IMR-90 (cell line): ENCODE results near the gene MAGI2. TPM values are rescaled to one million over a fixed set of nuclear protein-coding genes. Genes with fewer than 3 reads are reported as not detected.

ENCODE experiments used
- ATAC-seq: fragments of 200-7000 bp; cut with Tn5 transposase; 2 replicates; pipeline ENCODE4 v1.9.1; 2020; ENCODE audit warnings: low read depth, mild to moderate bottlenecking, moderate library complexity
- BruUV-seq: library from RNA; stranded (reverse); fragments of 400-500 nt; replicated peaks from 2 replicates; lab custom pipeline; 2021; lab: Mats Ljungman, UMichigan
- CTCF ChIA-PET: fragments of 300-600 bp; formaldehyde crosslinking; extraction: SDS; loops from one replicate; lab custom pipeline; 2021; ENCODE audit warnings: antibody characterized with exemption; lab: Yijun Ruan, JAX
- POLR2A ChIA-PET: fragments of 300-600 bp; sonication (Branson Sonifier 250); formaldehyde crosslinking; loops from one replicate; lab custom pipeline; 2022; ENCODE audit warnings: antibody characterized with exemption; ENCODE audit not compliant: unreplicated experiment; lab: Charles Lee
- DNase-seq: peaks from one replicate; pipeline ENCODE4 v3.0.0; 2013
- H2AFZ ChIP-seq: replicated peaks from 2 replicates; pipeline ENCODE3; 2013; ENCODE audit warnings: low read length, mild to moderate bottlenecking; ENCODE audit not compliant: poor library complexity
- H2AK5ac ChIP-seq: 2 replicates; pipeline ENCODE4 v1.6.1; 2013; ENCODE audit warnings: low read depth, low read length, inconsistent platforms
- H2AK9ac ChIP-seq: replicated peaks from 2 replicates; pipeline ENCODE3; 2013; ENCODE audit warnings: mild to moderate bottlenecking, low read depth, low read length, moderate library complexity; ENCODE audit not compliant: poor library complexity
- H2BK120ac ChIP-seq: 2 replicates; pipeline ENCODE4 v1.6.1; 2013; ENCODE audit warnings: low read depth, low read length, inconsistent platforms
- H2BK15ac ChIP-seq: 3 replicates; pipeline ENCODE4 v1.6.1; 2013; ENCODE audit warnings: low read depth, low read length, inconsistent platforms
- H2BK20ac ChIP-seq: 2 replicates; pipeline ENCODE4 v1.6.1; 2013; ENCODE audit warnings: low read depth, mild to moderate bottlenecking, inconsistent platforms, low read length, moderate library complexity
- H2BK5ac ChIP-seq: 2 replicates; pipeline ENCODE4 v1.6.1; 2013; ENCODE audit warnings: mild to moderate bottlenecking, low read depth, low read length, inconsistent platforms; ENCODE audit not compliant: poor library complexity, severe bottlenecking
- H3K14ac ChIP-seq: replicated peaks from 2 replicates; pipeline ENCODE4 v1.6.1; 2013; ENCODE audit warnings: low read depth, low read length, inconsistent platforms
- H3K18ac ChIP-seq: 2 replicates; pipeline ENCODE4 v1.6.1; 2013; ENCODE audit warnings: low read depth, low read length, control low read depth
- H3K23ac ChIP-seq: 2 replicates; pipeline ENCODE4 v1.6.1; 2013; ENCODE audit warnings: low read depth, low read length, inconsistent platforms
- H3K27ac ChIP-seq: 2 replicates; pipeline ENCODE4 v1.5.1; 2013; ENCODE audit warnings: mild to moderate bottlenecking, control low read depth, low read length; ENCODE audit not compliant: insufficient read depth
- H3K27me3 ChIP-seq: 2 replicates; pipeline ENCODE4 v1.6.1; 2013; ENCODE audit warnings: low read length; ENCODE audit not compliant: control insufficient read depth, insufficient read depth
- H3K36me3 ChIP-seq: 2 replicates; pipeline ENCODE4 v1.6.1; 2013; ENCODE audit warnings: low read length, mixed read lengths; ENCODE audit not compliant: control insufficient read depth, insufficient read depth
- H3K4ac ChIP-seq: 2 replicates; pipeline ENCODE4 v1.6.1; 2013; ENCODE audit warnings: low read depth, low read length, inconsistent platforms
- H3K4me1 ChIP-seq: 2 replicates; pipeline ENCODE4 v1.6.1; 2013; ENCODE audit warnings: low read length, mixed read lengths; ENCODE audit not compliant: control insufficient read depth, insufficient read depth
- H3K4me2 ChIP-seq: 2 replicates; pipeline ENCODE4 v1.6.1; 2013; ENCODE audit warnings: low read depth, mild to moderate bottlenecking, control low read depth, low read length, moderate library complexity
- H3K4me3 ChIP-seq: 2 replicates; pipeline ENCODE4 v1.5.1; 2013; ENCODE audit warnings: low read depth, mild to moderate bottlenecking, control low read depth, low read length, moderate library complexity; ENCODE audit not compliant: insufficient read depth
- H3K56ac ChIP-seq: 2 replicates; pipeline ENCODE4 v1.6.1; 2013; ENCODE audit warnings: low read length, inconsistent platforms; ENCODE audit not compliant: insufficient read depth; ENCODE audit errors: extremely low read depth
- H3K79me1 ChIP-seq, 2 experiments: 2 replicates each; pipeline ENCODE4 v1.6.1; 2013; ENCODE audit warnings: low read length in 2 of 2, inconsistent platforms in 1 of 2, low read depth in 1 of 2
- H3K9ac ChIP-seq: 2 replicates; pipeline ENCODE4 v1.6.1; 2013; ENCODE audit warnings: low read depth, low read length, control low read depth
- H3K9me1 ChIP-seq: 2 replicates; pipeline ENCODE4 v1.6.1; 2013; ENCODE audit warnings: low read length, inconsistent platforms; ENCODE audit not compliant: insufficient read depth
- H3K9me3 ChIP-seq: 2 replicates; pipeline ENCODE4 v1.6.1; 2013; ENCODE audit warnings: low read length; ENCODE audit not compliant: control insufficient read depth, insufficient read depth
- H4K20me1 ChIP-seq: 2 replicates; pipeline ENCODE4 v1.6.1; 2013; ENCODE audit warnings: low read length, inconsistent platforms; ENCODE audit not compliant: insufficient read depth
- H4K5ac ChIP-seq: 2 replicates; pipeline ENCODE4 v1.6.1; 2013; ENCODE audit warnings: mild to moderate bottlenecking, low read depth, low read length, control low read depth
- H4K8ac ChIP-seq, 2 experiments: 2 replicates each; pipeline ENCODE4 v1.6.1; 2013; ENCODE audit warnings: low read depth in 2 of 2, low read length in 2 of 2, control low read depth in 1 of 2, inconsistent platforms in 1 of 2
- H4K91ac ChIP-seq: 2 replicates; pipeline ENCODE4 v1.6.1; 2013; ENCODE audit warnings: low read depth, low read length, inconsistent platforms; ENCODE audit not compliant: insufficient read depth
- BHLHE40 ChIP-seq: fragments of 150-350 bp; IDR thresholded peaks from 2 replicates; pipeline ENCODE4 v1.6.1; 2016; ENCODE audit warnings: mild to moderate bottlenecking, low read depth, low read length
- CEBPB ChIP-seq: IDR thresholded peaks from 2 replicates; pipeline ENCODE4 v1.6.1; 2012; ENCODE audit warnings: low read depth, low read length, improper control_type of control experiment
- ELK1 ChIP-seq: fragments of 150-350 bp; IDR thresholded peaks from 2 replicates; pipeline ENCODE4 v1.6.1; 2016; ENCODE audit warnings: low read depth, mild to moderate bottlenecking, low read length, moderate library complexity, borderline replicate concordance
- FOS ChIP-seq: fragments of 150-350 bp; IDR thresholded peaks from 2 replicates; pipeline ENCODE4 v1.6.1; 2016; ENCODE audit warnings: low read depth, low read length
- MAFK ChIP-seq: IDR thresholded peaks from 2 replicates; pipeline ENCODE4 v1.6.1; 2012; ENCODE audit warnings: low read depth, low read length, improper control_type of control experiment
- MXI1 ChIP-seq: IDR thresholded peaks from 2 replicates; pipeline ENCODE4 v1.6.1; 2012; ENCODE audit warnings: low read depth, mild to moderate bottlenecking, low read length, moderate library complexity, borderline replicate concordance
- NFE2L2 ChIP-seq: fragments of 150-350 bp; IDR thresholded peaks from 2 replicates; pipeline ENCODE4 v1.6.1; 2016; ENCODE audit warnings: low read depth, mild to moderate bottlenecking, low read length
- RCOR1 ChIP-seq: IDR thresholded peaks from 2 replicates; pipeline ENCODE4 v1.6.1; 2012; ENCODE audit warnings: mild to moderate bottlenecking, low read length, improper control_type of control experiment; ENCODE audit not compliant: insufficient replicate concordance
- RFX5 ChIP-seq: IDR thresholded peaks from 2 replicates; pipeline ENCODE4 v1.8.0; 2012; ENCODE audit warnings: low read depth, mild to moderate bottlenecking, low read length, moderate library complexity
- SMC3 ChIP-seq: fragments of 150-350 bp; IDR thresholded peaks from 2 replicates; pipeline ENCODE4 v1.6.1; 2016; ENCODE audit warnings: low read depth, mild to moderate bottlenecking, antibody characterized with exemption, low read length, moderate library complexity
- USF2 ChIP-seq: fragments of 150-350 bp; IDR thresholded peaks from 2 replicates; pipeline ENCODE4 v1.6.1; 2017; ENCODE audit warnings: mild to moderate bottlenecking, antibody characterized with exemption, low read length, low read depth
- WGBS, 2 experiments: methylation state at CpG; one replicate each; pipeline versions ENCODE4 v1.1.5 to v1.1.7; 2013; ENCODE audit warnings: missing lambda C conversion rate in 2 of 2; ENCODE audit not compliant: insufficient read length in 1 of 2; ENCODE audit errors: extremely low coverage in 2 of 2; 5-methylcytosine and 5-hydroxymethylcytosine counted together
- dilution Hi-C: fragments of 300-500 bp; cut with HindIII; formaldehyde crosslinking; loops from one replicate; pipeline ENCODE4 v1.14.3; 2018; ENCODE audit warnings: low sequenced_read_pairs; ENCODE audit not compliant: unreplicated experiment
- in situ Hi-C: fragments of 300-500 bp; cut with MboI; formaldehyde crosslinking; loops from 3 replicates; pipeline ENCODE4 v1.14.3; 2019; ENCODE audit warnings: low sequenced_read_pairs, inconsistent platforms, mixed read lengths
- intact Hi-C: fragments of 100-400 bp; cut with micrococcal nuclease; formaldehyde crosslinking; loops from 2 replicates; pipeline ENCODE4 v1.10.0; 2022
- polyA plus RNA-seq, 3 experiments: library from polyadenylated mRNA; depleted of rRNA; stranded (reverse); fragments of >200 nt; gene quantifications; 2 replicates each; pipeline ENCODE4 v1.2.3, GENCODE V29; 2012; ENCODE audit warnings: low replicate concordance in 1 of 3
- total RNA-seq: library from RNA; depleted of rRNA; stranded (reverse); fragments of >200 nt; gene quantifications from 2 replicates; pipeline ENCODE4 v1.2.3, GENCODE V29; 2012
- TF ChIP-seq, protein P1 (sequence below): conservative IDR thresholded peaks from 2 replicates; pipeline ENCODE4 v1.5.1; 2012; ENCODE audit warnings: mild to moderate bottlenecking, low read depth, low read length, improper control_type of control experiment

MAGI2 gene
- total and polyA plus RNA-seq, 2 of the 4 experiments (the other 2 are of a cell fraction), result 2.5 to 17.9 TPM

- Histone ChIP-seq H3K18ac (no peak overlapping the region), H2BK15ac (no peak overlapping the region), H4K91ac (no peak overlapping the region), H2AFZ (peak overlapping the region; percentile 55), H2BK20ac (peak overlapping the region; percentile 15; the same call in 1 of the 2 replicates), H3K4ac (no peak overlapping the region; the same call in 1 of the 2 replicates), H4K5ac (peak overlapping the region; percentile 27; the same call in 1 of the 2 replicates), H3K27me3 (no peaks in the 10 kb centered on the region), H2BK120ac (no peak overlapping the region; the same call in 1 of the 2 replicates), H3K4me1 (peaks cover 9% of the 10 kb centered on the region), H3K79me1 (no peaks in the 10 kb centered on the region), H3K36me3 (no peaks in the 10 kb centered on the region), H3K9me1 (peaks cover 7% of the 10 kb centered on the region), H4K20me1 (no peaks in the 10 kb centered on the region), H2AK5ac (no peak overlapping the region), H2AK9ac (peak overlapping the region; percentile 21), H3K9me3 (no peaks in the 10 kb centered on the region), H3K4me2 (no peak overlapping the region), H3K56ac (no peak overlapping the region), H2BK5ac (peak overlapping the region; percentile 33), H3K23ac (no peak overlapping the region; the same call in 1 of the 2 replicates), H3K14ac (0 out of 2 replicates have a peak overlapping the region, but pooled peaks have one; percentile 63), H4K8ac (no peak overlapping the region), H3K27ac (no peak overlapping the region), H3K9ac (no peak overlapping the region), H3K4me3 (no peak overlapping the region)
- dilution Hi-C loops (no loop called here), in situ Hi-C loops (no loop called here), intact Hi-C loops (no loop called here)
- POLR2A ChIA-PET, result no interaction called here
- CTCF ChIA-PET, result no interaction called here
- DNase-seq, result peak; percentile 15
- no CpG with 5 or more reads among the region's 9 CpGs for WGBS, 2 experiments
- no peak for ATAC-seq
- no peak for TF ChIP-seq CEBPB
- no peak for TF ChIP-seq USF2
- no peak for TF ChIP-seq RCOR1
- TF ChIP-seq MAFK, result no peak
- TF ChIP-seq SMC3, result no peak
- TF ChIP-seq RFX5, result no peak
- no peak for TF ChIP-seq BHLHE40
- TF ChIP-seq NFE2L2, result no peak
- TF ChIP-seq ELK1, result no peak
- no peak for TF ChIP-seq MXI1
- no peak for TF ChIP-seq FOS
- TF ChIP-seq, protein P1, sequence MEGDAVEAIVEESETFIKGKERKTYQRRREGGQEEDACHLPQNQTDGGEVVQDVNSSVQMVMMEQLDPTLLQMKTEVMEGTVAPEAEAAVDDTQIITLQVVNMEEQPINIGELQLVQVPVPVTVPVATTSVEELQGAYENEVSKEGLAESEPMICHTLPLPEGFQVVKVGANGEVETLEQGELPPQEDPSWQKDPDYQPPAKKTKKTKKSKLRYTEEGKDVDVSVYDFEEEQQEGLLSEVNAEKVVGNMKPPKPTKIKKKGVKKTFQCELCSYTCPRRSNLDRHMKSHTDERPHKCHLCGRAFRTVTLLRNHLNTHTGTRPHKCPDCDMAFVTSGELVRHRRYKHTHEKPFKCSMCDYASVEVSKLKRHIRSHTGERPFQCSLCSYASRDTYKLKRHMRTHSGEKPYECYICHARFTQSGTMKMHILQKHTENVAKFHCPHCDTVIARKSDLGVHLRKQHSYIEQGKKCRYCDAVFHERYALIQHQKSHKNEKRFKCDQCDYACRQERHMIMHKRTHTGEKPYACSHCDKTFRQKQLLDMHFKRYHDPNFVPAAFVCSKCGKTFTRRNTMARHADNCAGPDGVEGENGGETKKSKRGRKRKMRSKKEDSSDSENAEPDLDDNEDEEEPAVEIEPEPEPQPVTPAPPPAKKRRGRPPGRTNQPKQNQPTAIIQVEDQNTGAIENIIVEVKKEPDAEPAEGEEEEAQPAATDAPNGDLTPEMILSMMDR, result no peak
- no TSS peak for BruUV-seq
Measured at GRCh38 chr7:78218876-78219275, 1234.6 kb downstream of the MAGI2 start.
